Gastrocnemius medialis (tissue), 4 donors: ENCODE data around the gene ESPL1.

Source experiments
- CTCF ChIP-seq, 5 experiments: fragments of 450-650 bp in 3 of 5; fragments of 200-600 bp in 2 of 5; sonication (generic) in 2 of 5; IDR thresholded peaks in 4 of 5; conservative IDR thresholded peaks in 1 of 5; 1 replicate in 4 of 5; 2 replicates in 1 of 5; pipeline ENCODE4 v1.5.1; 2016 to 2019; ENCODE audit warnings: antibody characterized with exemption in 5 of 5, mild to moderate bottlenecking in 3 of 5, moderate library complexity in 3 of 5
- POLR2A ChIP-seq, 2 donors: fragments of 450-650 bp; IDR thresholded peaks; one replicate each; pipeline ENCODE4 v1.6.1; 2017; ENCODE audit warnings: antibody characterized with exemption in 2 of 2, mild to moderate bottlenecking in 2 of 2, moderate library complexity in 2 of 2

- no peak for TF ChIP-seq CTCF (IDR thresholded peaks at IDR 0.05 in 4 of 5, conservative IDR thresholded peaks at IDR 0.05 in 1 of 5)
- no peak for TF ChIP-seq POLR2A (IDR thresholded peaks at IDR 0.05)
Observed at GRCh38 chr12:53302903-53303302, 34.8 kb downstream of the ESPL1 start.
